Measurements from ENCODE around the gene HTR3C. TPM values are rescaled to one million over a fixed set of nuclear protein-coding genes. Genes with fewer than 3 reads are reported as not detected.

HTR3C gene, protein sequence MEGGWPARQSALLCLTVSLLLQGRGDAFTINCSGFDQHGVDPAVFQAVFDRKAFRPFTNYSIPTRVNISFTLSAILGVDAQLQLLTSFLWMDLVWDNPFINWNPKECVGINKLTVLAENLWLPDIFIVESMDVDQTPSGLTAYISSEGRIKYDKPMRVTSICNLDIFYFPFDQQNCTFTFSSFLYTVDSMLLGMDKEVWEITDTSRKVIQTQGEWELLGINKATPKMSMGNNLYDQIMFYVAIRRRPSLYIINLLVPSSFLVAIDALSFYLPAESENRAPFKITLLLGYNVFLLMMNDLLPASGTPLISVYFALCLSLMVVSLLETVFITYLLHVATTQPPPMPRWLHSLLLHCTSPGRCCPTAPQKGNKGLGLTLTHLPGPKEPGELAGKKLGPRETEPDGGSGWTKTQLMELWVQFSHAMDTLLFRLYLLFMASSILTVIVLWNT
- total RNA-seq (2022) (not detected in 2 replicates), Bru-seq, nascent RNA (not detected), BruChase-seq, experiment 1, labeled RNA remaining after a 6-hour chase (not detected), BruChase-seq, experiment 2, labeled RNA remaining after a 2-hour chase (not detected)
- long read RNA-seq = 0 reads

DNA sequence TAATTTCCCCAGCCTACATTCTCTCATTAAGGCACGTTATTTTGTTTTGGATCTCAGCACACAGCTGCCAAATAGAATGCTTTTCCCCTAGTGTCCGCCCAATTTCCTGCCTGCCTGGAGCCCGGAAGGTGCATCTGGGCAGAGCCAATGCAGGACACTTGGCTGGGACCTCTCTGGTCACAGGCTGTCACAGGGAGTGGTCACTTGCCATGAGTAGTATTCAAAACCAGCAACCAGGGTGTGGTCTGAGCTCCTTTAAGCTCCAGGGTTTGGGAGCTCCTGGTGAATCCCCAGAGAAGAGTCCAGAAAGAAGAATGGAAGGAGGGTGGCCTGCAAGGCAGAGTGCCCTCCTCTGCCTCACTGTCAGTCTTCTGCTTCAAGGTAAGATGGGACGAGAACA lies at the start of gene HTR3C:
HTR3C (plus strand) TSS at position 281 of the 400 bp plus-strand sequence; CDS start at position 315, 34 bp downstream.
- intact Hi-C loops (cut with micrococcal nuclease) = no loop called here
- Mint-ChIP-seq H3K9me3 (ENCODE audit: unreplicated experiment) (no peaks in the 10 kb centered on the region), H3K4me3 (ENCODE audit: unreplicated experiment) (no peak within 1 kb of the TSS), H3K27ac (ENCODE audit: low read depth, unreplicated experiment) (no peak within 1 kb of the TSS), H3K4me1 (ENCODE audit: insufficient read depth, unreplicated experiment) (no peaks in the 10 kb centered on the region), H3K36me3 (ENCODE audit: insufficient read depth, unreplicated experiment) (no peaks in the 10 kb centered on the region), H3K27me3 (ENCODE audit: insufficient read depth, unreplicated experiment) (peaks cover 45% of the 10 kb centered on the region)
- DNase-seq (ENCODE audit: unreplicated experiment) = no peak
- POLR2A ChIA-PET = no interaction called here
- no TSS peak for BruUV-seq (replicated peaks)
- TF ChIP-seq, protein P1, sequence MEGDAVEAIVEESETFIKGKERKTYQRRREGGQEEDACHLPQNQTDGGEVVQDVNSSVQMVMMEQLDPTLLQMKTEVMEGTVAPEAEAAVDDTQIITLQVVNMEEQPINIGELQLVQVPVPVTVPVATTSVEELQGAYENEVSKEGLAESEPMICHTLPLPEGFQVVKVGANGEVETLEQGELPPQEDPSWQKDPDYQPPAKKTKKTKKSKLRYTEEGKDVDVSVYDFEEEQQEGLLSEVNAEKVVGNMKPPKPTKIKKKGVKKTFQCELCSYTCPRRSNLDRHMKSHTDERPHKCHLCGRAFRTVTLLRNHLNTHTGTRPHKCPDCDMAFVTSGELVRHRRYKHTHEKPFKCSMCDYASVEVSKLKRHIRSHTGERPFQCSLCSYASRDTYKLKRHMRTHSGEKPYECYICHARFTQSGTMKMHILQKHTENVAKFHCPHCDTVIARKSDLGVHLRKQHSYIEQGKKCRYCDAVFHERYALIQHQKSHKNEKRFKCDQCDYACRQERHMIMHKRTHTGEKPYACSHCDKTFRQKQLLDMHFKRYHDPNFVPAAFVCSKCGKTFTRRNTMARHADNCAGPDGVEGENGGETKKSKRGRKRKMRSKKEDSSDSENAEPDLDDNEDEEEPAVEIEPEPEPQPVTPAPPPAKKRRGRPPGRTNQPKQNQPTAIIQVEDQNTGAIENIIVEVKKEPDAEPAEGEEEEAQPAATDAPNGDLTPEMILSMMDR (IDR thresholded peaks at IDR 0.05; ENCODE audit: unreplicated experiment) = no peak
- CTCF ChIA-PET = no interaction called here

DNA sequence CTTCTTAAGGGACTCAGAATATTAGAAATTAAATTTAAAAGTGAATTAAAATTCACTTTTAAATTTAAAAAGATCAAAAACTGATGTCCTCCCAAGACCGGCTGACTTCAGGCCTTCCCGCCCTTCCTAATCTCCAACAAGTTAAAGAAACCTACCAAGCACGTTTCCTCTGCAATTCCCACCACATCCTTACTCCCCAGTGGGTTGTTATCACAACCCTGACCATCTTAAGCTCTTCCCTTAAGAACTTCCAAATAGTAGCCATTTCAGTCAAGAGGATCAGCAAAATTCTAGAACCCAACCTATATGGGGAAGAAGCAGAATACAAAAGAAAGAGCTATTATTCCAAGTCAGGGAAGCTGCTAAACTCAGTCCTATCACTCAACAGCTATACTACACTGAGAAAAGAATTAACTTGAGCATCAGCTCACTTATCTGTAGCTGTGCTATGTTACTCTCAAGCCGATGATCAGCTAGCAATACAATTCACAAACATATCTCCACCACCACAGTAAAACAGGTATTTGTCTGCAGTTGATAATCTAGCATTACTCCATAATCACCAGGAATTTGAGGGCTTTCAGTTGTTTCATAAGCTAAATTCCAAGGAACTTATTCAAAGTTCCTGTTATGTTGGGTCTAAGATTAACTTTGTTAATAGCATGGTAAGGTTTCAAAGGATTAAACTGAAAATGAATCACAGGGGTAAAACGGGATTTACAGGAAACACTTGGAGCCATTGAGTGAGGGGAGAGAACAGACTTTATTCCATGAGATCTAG lies 49.5 kb upstream of the HTR3C start:
- H3K4me1 Mint-ChIP-seq (ENCODE audit: insufficient read depth, unreplicated experiment) = peaks cover 12% of the 10 kb centered on the region
- BruUV-seq (replicated peaks) = no TSS peak
- peaks cover 8% of the 10 kb centered on the region for H3K36me3 Mint-ChIP-seq (ENCODE audit: insufficient read depth, unreplicated experiment)
- ChIA-PET CTCF (interaction anchor here (0.6 to 0.8 kb wide), 2 partner anchors 15 to 37 kb away, joined by 3 to 4 read pairs; partner anchors contain the start of gene ABCC5), POLR2A (no interaction called here)
- H3K4me3 Mint-ChIP-seq (ENCODE audit: unreplicated experiment) = no peak overlapping the region
- H3K9me3 Mint-ChIP-seq (ENCODE audit: unreplicated experiment) = no peaks in the 10 kb centered on the region
- no peak overlapping the region for H3K27ac Mint-ChIP-seq (ENCODE audit: low read depth, unreplicated experiment)
- H3K27me3 Mint-ChIP-seq (ENCODE audit: insufficient read depth, unreplicated experiment) = no peaks in the 10 kb centered on the region
- intact Hi-C loops (cut with micrococcal nuclease) = no loop called here
- TF ChIP-seq, protein P1 (IDR thresholded peaks at IDR 0.05; ENCODE audit: unreplicated experiment) = no peak
- DNase-seq (ENCODE audit: unreplicated experiment) = no peak

DNA sequence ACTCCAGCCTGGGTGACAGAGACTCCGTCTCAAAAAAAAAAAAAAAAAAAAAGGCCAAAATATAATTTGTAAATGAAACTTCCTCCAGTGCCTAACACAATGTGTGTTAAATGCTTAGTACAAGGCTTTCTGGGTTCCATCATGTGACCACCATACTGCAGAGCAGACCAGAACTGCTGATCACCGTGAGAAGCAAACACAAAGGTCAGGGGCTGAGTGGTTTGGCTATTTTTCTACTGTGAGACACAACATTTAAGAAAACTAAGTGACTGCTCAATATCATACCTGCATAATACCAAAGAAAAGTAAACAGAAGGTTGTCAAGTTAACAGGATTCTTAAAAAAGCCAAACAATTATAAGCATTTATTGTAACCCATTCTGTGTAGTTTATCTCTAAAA lies 48.4 kb upstream of the HTR3C start:
- Mint-ChIP-seq H3K9me3 (ENCODE audit: unreplicated experiment) (no peaks in the 10 kb centered on the region), H3K27me3 (ENCODE audit: insufficient read depth, unreplicated experiment) (no peaks in the 10 kb centered on the region), H3K27ac (ENCODE audit: low read depth, unreplicated experiment) (no peak overlapping the region), H3K36me3 (ENCODE audit: insufficient read depth, unreplicated experiment) (peaks cover 3% of the 10 kb centered on the region), H3K4me1 (ENCODE audit: insufficient read depth, unreplicated experiment) (peaks cover 12% of the 10 kb centered on the region), H3K4me3 (ENCODE audit: unreplicated experiment) (no peak overlapping the region)
- ChIA-PET CTCF (interaction anchor here (3.1 kb wide), 1 partner anchor 11 kb away, joined by 24 read pairs; no protein-coding TSS in a partner anchor), POLR2A (no interaction called here)
- DNase-seq (ENCODE audit: unreplicated experiment) = no peak
- no TSS peak for BruUV-seq (replicated peaks)
- intact Hi-C loops (cut with micrococcal nuclease) = no loop called here
- TF ChIP-seq, protein P1 (IDR thresholded peaks at IDR 0.05; ENCODE audit: unreplicated experiment) = no peak
